HepG2 (cell line): ENCODE data around the gene TBXAS1. TPM values are rescaled to one million over a fixed set of nuclear protein-coding genes. Genes with fewer than 3 reads are reported as not detected.

Experiments used
- ATAC-seq: fragments of 200-7000 bp; cut with Tn5 transposase; 3 replicates; pipeline ENCODE4 v1.9.1; 2020; ENCODE audit warnings: mild to moderate bottlenecking, moderate library complexity
- BruUV-seq: library from RNA; stranded (reverse); fragments of 400-500 nt; replicated peaks from 2 replicates; lab custom pipeline; 2021; lab: Mats Ljungman, UMichigan
- CTCF ChIA-PET: fragments of 300-600 bp; formaldehyde crosslinking; extraction: SDS; loops from one replicate; lab custom pipeline; 2021; ENCODE audit warnings: low total read pairs, inconsistent platforms, low intra/inter-chr PET ratio; lab: Yijun Ruan, JAX
- POLR2A ChIA-PET: fragments of 350-600 bp; sonication (Branson Sonifier 250); formaldehyde crosslinking; loops from one replicate; lab custom pipeline; 2020; ENCODE audit warnings: antibody characterized with exemption, inconsistent platforms; lab: Yijun Ruan, JAX
- DNase-seq: peaks from one replicate; pipeline ENCODE4 v3.0.0-alpha.2; 2015; ENCODE audit warnings: low spot score
- FAIRE-seq: peaks from 3 replicates; lab custom pipeline; 2011; peaks lifted over from hg19 to GRCh38; lab: Jason Lieb, UNC
- H2AFZ ChIP-seq: one replicate; pipeline ENCODE4 v1.6.1; 2011; ENCODE audit warnings: low read length, inconsistent platforms
- H3K27ac ChIP-seq: fragments of 300-600 bp; 3 replicates; pipeline ENCODE4 v1.8.0; 2011; ENCODE audit warnings: mixed run types, mild to moderate bottlenecking, mixed read lengths, low read length, inconsistent platforms; ENCODE audit not compliant: insufficient read depth; ENCODE audit errors: extremely low read length
- H3K27me3 ChIP-seq, 2 experiments: fragments of 200-600 bp in 1 of 2; 2 replicates in 1 of 2; 3 replicates in 1 of 2; pipeline versions ENCODE4 v1.6.0 to v1.8.0; 2011; ENCODE audit warnings: low read length in 2 of 2, mild to moderate bottlenecking in 2 of 2, moderate library complexity in 2 of 2, inconsistent platforms in 1 of 2; ENCODE audit not compliant: insufficient read depth in 2 of 2, control insufficient read depth in 1 of 2
- H3K36me3 ChIP-seq, 2 experiments: fragments of 200-600 bp in 1 of 2; replicated peaks in 1 of 2; 2 replicates in 1 of 2; 3 replicates in 1 of 2; pipeline versions ENCODE4 v1.5.1 to v1.8.0; 2011; ENCODE audit warnings: low read length in 2 of 2, inconsistent platforms in 1 of 2; ENCODE audit not compliant: insufficient read depth in 2 of 2, control insufficient read depth in 1 of 2
- H3K4me1 ChIP-seq: 2 replicates; pipeline ENCODE4 v1.5.1; 2012; ENCODE audit warnings: low read length, inconsistent platforms; ENCODE audit not compliant: insufficient read depth
- H3K4me2 ChIP-seq: 2 replicates; pipeline ENCODE4 v1.6.0; 2011; ENCODE audit warnings: low read depth, low read length, inconsistent platforms
- H3K4me3 ChIP-seq, 3 experiments: fragments of 200-600 bp in 1 of 3; sonication (generic), shearing (Covaris generic) in 1 of 3; replicated peaks in 1 of 3; 2 replicates each; pipeline ENCODE4 v1.5.1; 2011 to 2016; ENCODE audit warnings: low read length in 3 of 3, inconsistent platforms in 2 of 3, low read depth in 2 of 3, mild to moderate bottlenecking in 2 of 3, control low read depth in 1 of 3, mixed read lengths in 1 of 3; ENCODE audit not compliant: insufficient read depth in 1 of 3
- H3K79me2 ChIP-seq: one replicate; pipeline ENCODE4 v1.6.1; 2011; ENCODE audit warnings: low read length, inconsistent platforms; ENCODE audit not compliant: insufficient read depth
- H3K9ac ChIP-seq: 2 replicates; pipeline ENCODE4 v1.6.0; 2011; ENCODE audit warnings: mild to moderate bottlenecking, low read depth, low read length, inconsistent platforms; ENCODE audit not compliant: insufficient read depth
- H3K9me3 ChIP-seq: 2 replicates; pipeline ENCODE4 v1.5.1; 2012; ENCODE audit warnings: mild to moderate bottlenecking, low read length
- H4K20me1 ChIP-seq: 2 replicates; pipeline ENCODE4 v1.6.0; 2011; ENCODE audit warnings: inconsistent platforms, mild to moderate bottlenecking, low read length, moderate library complexity; ENCODE audit not compliant: insufficient read depth
- ATAD3A ChIP-seq: sonication (generic); formaldehyde crosslinking; IDR thresholded peaks from 2 replicates; pipeline ENCODE4 v1.4.0; 2020; ENCODE audit warnings: missing genetic modification reagents
- ATF7-NPFF ChIP-seq: sonication (generic); formaldehyde crosslinking; IDR thresholded peaks from 2 replicates; pipeline ENCODE4 v1.8.1; 2023; ENCODE audit warnings: mild to moderate bottlenecking, low read depth, missing genetic modification reagents, moderate library complexity
- BORCS8-MEF2B ChIP-seq: sonication (generic); formaldehyde crosslinking; IDR thresholded peaks from 2 replicates; pipeline ENCODE4 v1.8.0; 2022; ENCODE audit warnings: mild to moderate bottlenecking, missing genetic modification reagents
- CREB1 ChIP-seq, 2 experiments: fragments of 450-650 bp in 1 of 2; IDR thresholded peaks; 2 replicates each; pipeline ENCODE4 v1.6.1; 2016 to 2017; ENCODE audit warnings: control low read depth in 1 of 2, mild to moderate bottlenecking in 1 of 2, missing compliant biosample characterization in 1 of 2, missing genetic modification characterization in 1 of 2
- ELF1 ChIP-seq: sonication (generic); formaldehyde crosslinking; IDR thresholded peaks from 2 replicates; pipeline ENCODE4 v1.4.0; 2020; ENCODE audit warnings: missing genetic modification reagents
- RAD21 ChIP-seq: fragments of 450-650 bp; formaldehyde crosslinking; IDR thresholded peaks from 2 replicates; pipeline ENCODE4 v1.5.0; 2020; ENCODE audit warnings: mild to moderate bottlenecking
- RNF219 ChIP-seq: sonication (generic); formaldehyde crosslinking; IDR thresholded peaks from 2 replicates; pipeline ENCODE4 v1.5.0; 2020; ENCODE audit warnings: mild to moderate bottlenecking, missing genetic modification reagents
- SRY ChIP-seq: sonication (generic); formaldehyde crosslinking; IDR thresholded peaks from 2 replicates; pipeline ENCODE4 v1.8.0; 2022; ENCODE audit warnings: mild to moderate bottlenecking, missing genetic modification reagents
- TRIM22 ChIP-seq: fragments of 450-650 bp; IDR thresholded peaks from 2 replicates; pipeline ENCODE4 v1.6.1; 2017
- ZBTB14 ChIP-seq: sonication (generic); formaldehyde crosslinking; IDR thresholded peaks from 2 replicates; pipeline ENCODE4 v1.4.0; 2020; ENCODE audit warnings: missing genetic modification reagents
- ZFX ChIP-seq: sonication (generic); formaldehyde crosslinking; IDR thresholded peaks from 2 replicates; pipeline ENCODE4 v1.4.0; 2020; ENCODE audit warnings: mild to moderate bottlenecking, low read depth, missing genetic modification reagents, moderate library complexity
- ZNF280B ChIP-seq: sonication (generic); formaldehyde crosslinking; IDR thresholded peaks from 2 replicates; pipeline ENCODE4 v1.5.0; 2020; ENCODE audit warnings: missing genetic modification reagents, mild to moderate bottlenecking, borderline replicate concordance
- ZNF33A ChIP-seq: sonication (generic); formaldehyde crosslinking; IDR thresholded peaks from 2 replicates; pipeline ENCODE4 v1.5.1; 2020; ENCODE audit warnings: missing genetic modification reagents, mild to moderate bottlenecking, moderate library complexity, borderline replicate concordance
- ZNF501 ChIP-seq: sonication (generic); formaldehyde crosslinking; IDR thresholded peaks from 2 replicates; pipeline ENCODE4 v1.5.1; 2020; ENCODE audit warnings: mild to moderate bottlenecking, moderate library complexity, missing genetic modification reagents
- ZNF687 ChIP-seq: sonication (generic); formaldehyde crosslinking; IDR thresholded peaks from 2 replicates; pipeline ENCODE4 v1.5.1; 2020; ENCODE audit warnings: mild to moderate bottlenecking, missing genetic modification reagents, moderate library complexity
- WGBS: methylation state at CpG from one replicate; pipeline ENCODE4 v1.1.6; 2017; ENCODE audit warnings: low lambda C conversion rate; 5-methylcytosine and 5-hydroxymethylcytosine counted together
- in situ Hi-C: cut with HindIII; loops from 2 replicates; pipeline ENCODE4 v1.10.0; 2017; ENCODE audit warnings: low pct_unique_long_range_greater_than_20kb; ENCODE audit not compliant: extremely low pct_ligation_motif_present
- intact Hi-C: fragments of 100-400 bp; cut with micrococcal nuclease; formaldehyde crosslinking; loops from one replicate; pipeline ENCODE4 v1.10.0; 2022; ENCODE audit not compliant: unreplicated experiment
- polyA plus RNA-seq, 8 experiments: library from polyadenylated mRNA; depleted of rRNA in 3 of 8; stranded (reverse) in 7 of 8; unstranded in 1 of 8; fragments of >200 nt; fragmentation: Illumina TruSeq in 4 of 8; extraction: Trizol in 4 of 8; gene quantifications; 2 replicates each; pipeline versions ENCODE4 v1.2.1 to v1.2.3, GENCODE V29; 2011 to 2016; ENCODE audit warnings: low read depth in 4 of 8, missing spikeins in 1 of 8, mixed read lengths in 1 of 8; ENCODE audit not compliant: insufficient read depth in 1 of 8
- total RNA-seq, 5 experiments: library from RNA; depleted of rRNA; stranded (reverse); fragments of >200 nt; fragmentation: Illumina TruSeq; extraction: Trizol; gene quantifications; 2 replicates each; pipeline ENCODE4 v1.2.3, GENCODE V29; 2016; ENCODE audit warnings: low read depth in 1 of 5

TBXAS1 gene
- total and polyA plus RNA-seq, 2 of the 13 experiments (the other 11 are each of a cell fraction or from before 2014, with no cell fraction given) = 4.0 to 4.9 TPM

- BruUV-seq = no TSS peak
- no peak overlapping the region for H3K9ac ChIP-seq
- no peak for TF ChIP-seq BORCS8-MEF2B (CRISPR knock-in tag)
- TF ChIP-seq ATAD3A (CRISPR knock-in tag) = no peak
- no peak for TF ChIP-seq ZFX (CRISPR knock-in tag)
- no peak for TF ChIP-seq CREB1 (IDR thresholded peaks at IDR 0.05)
- no peak for TF ChIP-seq CREB1 (CRISPR knock-in tag; IDR thresholded peaks at IDR 0.05)
- TF ChIP-seq SRY = no peak
- TF ChIP-seq ZNF33A (CRISPR knock-in tag) = no peak
- no peak for TF ChIP-seq RNF219 (CRISPR knock-in tag)
- TF ChIP-seq TRIM22 = no peak
- no peak for TF ChIP-seq ZNF280B (CRISPR knock-in tag)
- TF ChIP-seq ELF1 (CRISPR knock-in tag) = no peak
- no peak for TF ChIP-seq ZNF687 (CRISPR knock-in tag)
- TF ChIP-seq ZBTB14 (CRISPR knock-in tag) = no peak
- TF ChIP-seq ATF7-NPFF (CRISPR knock-in tag) = no peak
- TF ChIP-seq ZNF501 (CRISPR knock-in tag) = no peak
- no peak for TF ChIP-seq RAD21
Observed at GRCh38 chr7:139981511-139981895, 152.4 kb downstream of the TBXAS1 start.

More at GRCh38 chr7:139981511-139981895, 152.4 kb downstream of the TBXAS1 start:
- POLR2A ChIA-PET = no interaction called here
- no peak for DNase-seq
- Histone ChIP-seq H3K27ac (no peak overlapping the region), H3K4me3 (no peak overlapping the region), H4K20me1 (no peaks in the 10 kb centered on the region), H3K36me3 (no peaks in the 10 kb centered on the region), H3K4me2 (no peak overlapping the region), H3K79me2 (no peaks in the 10 kb centered on the region), H2AFZ (no peak overlapping the region), H3K9me3 (no peaks in the 10 kb centered on the region), H3K4me1 (no peaks in the 10 kb centered on the region), H3K27me3 (peaks cover 1 to 8% of the 10 kb centered on the region in 2 experiments; a peak in 3 of 5 replicates)
- CTCF ChIA-PET = no interaction called here
- no peak for FAIRE-seq
- in situ Hi-C loops (no loop called here), intact Hi-C loops (no loop called here)
- no peak for ATAC-seq
- WGBS = 59% methylated on average over 5 of the region's 5 CpGs
